Measurements from ENCODE around the gene IMMP2L. TPM values are rescaled to one million over a fixed set of nuclear protein-coding genes. Genes with fewer than 3 reads are reported as not detected.

IMMP2L gene
- total RNA-seq, 1 donor from 2014 or later: 11.1 TPM

GRCh38 chr7:111018447-111018846, 543.8 kb downstream of the IMMP2L start:
- DNase-seq (ENCODE audit: extremely low read depth, low read depth, low spot score): no peak

GRCh38 chr7:111014079-111014478, 548.2 kb downstream of the IMMP2L start:
- DNase-seq (ENCODE audit: extremely low read depth, low read depth, low spot score): no peak

- no peak for DNase-seq (ENCODE audit: extremely low read depth, low read depth, low spot score)
Measured at GRCh38 chr7:111012799-111013675, 549.3 kb downstream of the IMMP2L start.

- DNase-seq (ENCODE audit: extremely low read depth, low read depth, low spot score): no peak
Measured at GRCh38 chr7:111012149-111012548, 550.1 kb downstream of the IMMP2L start.

GRCh38 chr7:111011520-111011919, 550.8 kb downstream of the IMMP2L start:
- DNase-seq (ENCODE audit: extremely low read depth, low read depth, low spot score): no peak

- no peak for DNase-seq (ENCODE audit: extremely low read depth, low read depth, low spot score)
Measured at GRCh38 chr7:111010798-111011197, 551.5 kb downstream of the IMMP2L start.

GRCh38 chr7:111009526-111010040, 552.7 kb downstream of the IMMP2L start:
- DNase-seq (ENCODE audit: extremely low read depth, low read depth, low spot score): no peak

GRCh38 chr7:111006691-111007090, 555.6 kb downstream of the IMMP2L start:
- DNase-seq (ENCODE audit: extremely low read depth, low read depth, low spot score): no peak

GRCh38 chr7:111006040-111006439, 556.3 kb downstream of the IMMP2L start:
- no peak for DNase-seq (ENCODE audit: extremely low read depth, low read depth, low spot score)

GRCh38 chr7:111005445-111005844, 556.8 kb downstream of the IMMP2L start:
- DNase-seq (ENCODE audit: extremely low read depth, low read depth, low spot score): no peak

- DNase-seq (ENCODE audit: extremely low read depth, low read depth, low spot score): no peak
Measured at GRCh38 chr7:111004310-111004901, 557.9 kb downstream of the IMMP2L start.

GRCh38 chr7:111003883-111004282, 558.4 kb downstream of the IMMP2L start:
- no peak for DNase-seq (ENCODE audit: extremely low read depth, low read depth, low spot score)

- no peak for DNase-seq (ENCODE audit: extremely low read depth, low read depth, low spot score)
Measured at GRCh38 chr7:110994028-110994967, 568.0 kb downstream of the IMMP2L start.

- no peak for DNase-seq (ENCODE audit: extremely low read depth, low read depth, low spot score)
Measured at GRCh38 chr7:110988890-110989501, 573.3 kb downstream of the IMMP2L start.

- no peak for DNase-seq (ENCODE audit: extremely low read depth, low read depth, low spot score)
Measured at GRCh38 chr7:110988348-110988747, 573.9 kb downstream of the IMMP2L start.

GRCh38 chr7:110987127-110987693, 575.1 kb downstream of the IMMP2L start:
- DNase-seq (ENCODE audit: extremely low read depth, low read depth, low spot score): no peak

GRCh38 chr7:110983822-110984456, 578.4 kb downstream of the IMMP2L start:
- DNase-seq (ENCODE audit: extremely low read depth, low read depth, low spot score): no peak

GRCh38 chr7:110977127-110977737, 585.1 kb downstream of the IMMP2L start:
- DNase-seq (ENCODE audit: extremely low read depth, low read depth, low spot score): no peak

GRCh38 chr7:110975486-110975885, 586.8 kb downstream of the IMMP2L start:
- DNase-seq (ENCODE audit: extremely low read depth, low read depth, low spot score): no peak
